ENCODE data around the gene ROR2.

GRCh38 chr9:91515074-91515687, 434.8 kb downstream of the ROR2 start:
- no peak for TF ChIP-seq POLR2A (IDR thresholded peaks at IDR 0.05)
- TF ChIP-seq CTCF (IDR thresholded peaks at IDR 0.05): no peak
